DOHH2 (cell line): ENCODE results near the gene ANGPTL5.

Experiments
- EZH2phosphoT487 ChIP-seq: fragments of 200-600 bp; sonication (generic); IDR thresholded peaks from 2 replicates; pipeline ENCODE4 v1.6.1; 2017; ENCODE audit warnings: borderline replicate concordance, mild to moderate bottlenecking, antibody characterized with exemption, low read length, moderate library complexity, mixed read lengths
- TF ChIP-seq, protein P1 (sequence below): fragments of 200-600 bp; sonication (generic); IDR thresholded peaks from one replicate; pipeline ENCODE4 v1.5.1; 2014; ENCODE audit warnings: antibody characterized with exemption, mild to moderate bottlenecking, low read depth, low read length; ENCODE audit not compliant: poor library complexity, severe bottlenecking

GRCh38 chr11:101864098-101864497, 52.2 kb downstream of the ANGPTL5 start:
- TF ChIP-seq, protein P1, sequence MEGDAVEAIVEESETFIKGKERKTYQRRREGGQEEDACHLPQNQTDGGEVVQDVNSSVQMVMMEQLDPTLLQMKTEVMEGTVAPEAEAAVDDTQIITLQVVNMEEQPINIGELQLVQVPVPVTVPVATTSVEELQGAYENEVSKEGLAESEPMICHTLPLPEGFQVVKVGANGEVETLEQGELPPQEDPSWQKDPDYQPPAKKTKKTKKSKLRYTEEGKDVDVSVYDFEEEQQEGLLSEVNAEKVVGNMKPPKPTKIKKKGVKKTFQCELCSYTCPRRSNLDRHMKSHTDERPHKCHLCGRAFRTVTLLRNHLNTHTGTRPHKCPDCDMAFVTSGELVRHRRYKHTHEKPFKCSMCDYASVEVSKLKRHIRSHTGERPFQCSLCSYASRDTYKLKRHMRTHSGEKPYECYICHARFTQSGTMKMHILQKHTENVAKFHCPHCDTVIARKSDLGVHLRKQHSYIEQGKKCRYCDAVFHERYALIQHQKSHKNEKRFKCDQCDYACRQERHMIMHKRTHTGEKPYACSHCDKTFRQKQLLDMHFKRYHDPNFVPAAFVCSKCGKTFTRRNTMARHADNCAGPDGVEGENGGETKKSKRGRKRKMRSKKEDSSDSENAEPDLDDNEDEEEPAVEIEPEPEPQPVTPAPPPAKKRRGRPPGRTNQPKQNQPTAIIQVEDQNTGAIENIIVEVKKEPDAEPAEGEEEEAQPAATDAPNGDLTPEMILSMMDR = no peak
- no peak for TF ChIP-seq EZH2phosphoT487
